Measurements from ENCODE around the gene USP9X. TPM values are rescaled to one million over a fixed set of nuclear protein-coding genes. Genes with fewer than 3 reads are reported as not detected.

The USP9X gene
- total and polyA plus RNA-seq, 2 experiments from 2014 or later, result 62.2 to 329 TPM

DNA sequence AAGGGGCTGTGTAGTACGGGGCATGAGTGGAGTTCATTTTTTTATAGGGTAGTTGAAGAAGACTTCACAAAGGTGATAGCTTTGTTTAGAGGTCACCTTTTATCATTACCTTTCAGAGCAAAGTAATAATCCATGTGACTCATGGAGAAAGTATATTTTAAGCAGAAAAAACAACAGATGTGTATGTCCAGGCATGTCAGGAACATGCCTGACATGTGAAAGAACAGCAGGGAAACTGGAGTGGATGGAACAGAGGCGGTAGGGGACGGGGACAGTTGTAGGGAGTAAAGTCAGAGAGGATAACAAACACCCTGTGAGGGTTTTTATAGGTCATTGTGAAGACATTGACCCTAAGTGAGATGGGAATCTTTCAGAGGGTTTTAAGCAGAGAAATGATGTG, 107.6 kb downstream of the USP9X start:
- Mint-ChIP-seq H3K36me3 (ENCODE audit: low read depth) (peaks cover 82% of the 10 kb centered on the region), H3K4me3 (no peak overlapping the region), H3K4me1 (peaks cover 3% of the 10 kb centered on the region; the same call in 1 of the 3 replicates), H3K27ac (peak overlapping the region; percentile 72; the same call in 1 of the 2 replicates), H3K27me3 (ENCODE audit: insufficient read depth, low read depth, poor library complexity) (peaks cover 6% of the 10 kb centered on the region), H3K9me3 (no peaks in the 10 kb centered on the region)
- peak overlapping the region; percentile 66; the same call in 1 of the 2 replicates for H3K27ac ChIP-seq (ENCODE audit: low read depth)
- peaks cover 11% of the 10 kb centered on the region for H3K79me2 ChIP-seq (replicated peaks; ENCODE audit: insufficient read depth)
- no peak for DNase-seq (ENCODE audit: low spot score)
- no peak overlapping the region for H2AFZ ChIP-seq
- no peak overlapping the region for H3K4me2 ChIP-seq
- TF ChIP-seq ZNF114 (CRISPR knock-in tag; IDR thresholded peaks at IDR 0.05) (no peak), ZNF331 (CRISPR knock-in tag; IDR thresholded peaks at IDR 0.05; ENCODE audit: low read depth) (no peak), CREB1 (CRISPR knock-in tag; IDR thresholded peaks at IDR 0.05; ENCODE audit: low read depth) (no peak), NANOG (IDR thresholded peaks at IDR 0.05; ENCODE audit: borderline replicate concordance) (no peak), STAT1 (IDR thresholded peaks at IDR 0.05; ENCODE audit: unreplicated experiment) (no peak), EZH2phosphoT487 (IDR thresholded peaks at IDR 0.05; ENCODE audit: unreplicated experiment) (no peak), POLR2AphosphoS5 (IDR thresholded peaks at IDR 0.05; ENCODE audit: low read depth) (no peak), EZH2 (IDR thresholded peaks at IDR 0.05; ENCODE audit: low read depth, unreplicated experiment) (no peak), JUNB (IDR thresholded peaks at IDR 0.05; ENCODE audit: unreplicated experiment) (no peak)
- TF ChIP-seq, protein P1, sequence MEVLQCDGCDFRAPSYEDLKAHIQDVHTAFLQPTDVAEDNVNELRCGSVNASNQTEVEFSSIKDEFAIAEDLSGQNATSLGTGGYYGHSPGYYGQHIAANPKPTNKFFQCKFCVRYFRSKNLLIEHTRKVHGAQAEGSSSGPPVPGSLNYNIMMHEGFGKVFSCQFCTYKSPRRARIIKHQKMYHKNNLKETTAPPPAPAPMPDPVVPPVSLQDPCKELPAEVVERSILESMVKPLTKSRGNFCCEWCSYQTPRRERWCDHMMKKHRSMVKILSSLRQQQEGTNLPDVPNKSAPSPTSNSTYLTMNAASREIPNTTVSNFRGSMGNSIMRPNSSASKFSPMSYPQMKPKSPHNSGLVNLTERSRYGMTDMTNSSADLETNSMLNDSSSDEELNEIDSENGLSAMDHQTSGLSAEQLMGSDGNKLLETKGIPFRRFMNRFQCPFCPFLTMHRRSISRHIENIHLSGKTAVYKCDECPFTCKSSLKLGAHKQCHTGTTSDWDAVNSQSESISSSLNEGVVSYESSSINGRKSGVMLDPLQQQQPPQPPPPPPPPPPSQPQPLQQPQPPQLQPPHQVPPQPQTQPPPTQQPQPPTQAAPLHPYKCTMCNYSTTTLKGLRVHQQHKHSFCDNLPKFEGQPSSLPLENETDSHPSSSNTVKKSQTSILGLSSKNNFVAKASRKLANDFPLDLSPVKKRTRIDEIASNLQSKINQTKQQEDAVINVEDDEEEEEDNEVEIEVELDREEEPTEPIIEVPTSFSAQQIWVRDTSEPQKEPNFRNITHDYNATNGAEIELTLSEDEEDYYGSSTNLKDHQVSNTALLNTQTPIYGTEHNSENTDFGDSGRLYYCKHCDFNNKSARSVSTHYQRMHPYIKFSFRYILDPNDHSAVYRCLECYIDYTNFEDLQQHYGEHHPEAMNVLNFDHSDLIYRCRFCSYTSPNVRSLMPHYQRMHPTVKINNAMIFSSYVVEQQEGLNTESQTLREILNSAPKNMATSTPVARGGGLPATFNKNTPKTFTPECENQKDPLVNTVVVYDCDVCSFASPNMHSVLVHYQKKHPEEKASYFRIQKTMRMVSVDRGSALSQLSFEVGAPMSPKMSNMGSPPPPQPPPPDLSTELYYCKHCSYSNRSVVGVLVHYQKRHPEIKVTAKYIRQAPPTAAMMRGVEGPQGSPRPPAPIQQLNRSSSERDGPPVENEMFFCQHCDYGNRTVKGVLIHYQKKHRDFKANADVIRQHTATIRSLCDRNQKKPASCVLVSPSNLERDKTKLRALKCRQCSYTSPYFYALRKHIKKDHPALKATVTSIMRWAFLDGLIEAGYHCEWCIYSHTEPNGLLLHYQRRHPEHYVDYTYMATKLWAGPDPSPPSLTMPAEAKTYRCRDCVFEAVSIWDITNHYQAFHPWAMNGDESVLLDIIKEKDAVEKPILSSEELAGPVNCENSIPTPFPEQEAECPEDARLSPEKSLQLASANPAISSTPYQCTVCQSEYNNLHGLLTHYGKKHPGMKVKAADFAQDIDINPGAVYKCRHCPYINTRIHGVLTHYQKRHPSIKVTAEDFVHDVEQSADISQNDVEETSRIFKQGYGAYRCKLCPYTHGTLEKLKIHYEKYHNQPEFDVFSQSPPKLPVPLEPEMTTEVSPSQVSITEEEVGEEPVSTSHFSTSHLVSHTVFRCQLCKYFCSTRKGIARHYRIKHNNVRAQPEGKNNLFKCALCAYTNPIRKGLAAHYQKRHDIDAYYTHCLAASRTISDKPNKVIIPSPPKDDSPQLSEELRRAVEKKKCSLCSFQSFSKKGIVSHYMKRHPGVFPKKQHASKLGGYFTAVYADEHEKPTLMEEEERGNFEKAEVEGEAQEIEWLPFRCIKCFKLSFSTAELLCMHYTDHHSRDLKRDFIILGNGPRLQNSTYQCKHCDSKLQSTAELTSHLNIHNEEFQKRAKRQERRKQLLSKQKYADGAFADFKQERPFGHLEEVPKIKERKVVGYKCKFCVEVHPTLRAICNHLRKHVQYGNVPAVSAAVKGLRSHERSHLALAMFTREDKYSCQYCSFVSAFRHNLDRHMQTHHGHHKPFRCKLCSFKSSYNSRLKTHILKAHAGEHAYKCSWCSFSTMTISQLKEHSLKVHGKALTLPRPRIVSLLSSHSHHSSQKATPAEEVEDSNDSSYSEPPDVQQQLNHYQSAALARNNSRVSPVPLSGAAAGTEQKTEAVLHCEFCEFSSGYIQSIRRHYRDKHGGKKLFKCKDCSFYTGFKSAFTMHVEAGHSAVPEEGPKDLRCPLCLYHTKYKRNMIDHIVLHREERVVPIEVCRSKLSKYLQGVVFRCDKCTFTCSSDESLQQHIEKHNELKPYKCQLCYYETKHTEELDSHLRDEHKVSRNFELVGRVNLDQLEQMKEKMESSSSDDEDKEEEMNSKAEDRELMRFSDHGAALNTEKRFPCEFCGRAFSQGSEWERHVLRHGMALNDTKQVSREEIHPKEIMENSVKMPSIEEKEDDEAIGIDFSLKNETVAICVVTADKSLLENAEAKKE (CRISPR knock-in tag; IDR thresholded peaks at IDR 0.05), result no peak
- TF ChIP-seq, protein P2, sequence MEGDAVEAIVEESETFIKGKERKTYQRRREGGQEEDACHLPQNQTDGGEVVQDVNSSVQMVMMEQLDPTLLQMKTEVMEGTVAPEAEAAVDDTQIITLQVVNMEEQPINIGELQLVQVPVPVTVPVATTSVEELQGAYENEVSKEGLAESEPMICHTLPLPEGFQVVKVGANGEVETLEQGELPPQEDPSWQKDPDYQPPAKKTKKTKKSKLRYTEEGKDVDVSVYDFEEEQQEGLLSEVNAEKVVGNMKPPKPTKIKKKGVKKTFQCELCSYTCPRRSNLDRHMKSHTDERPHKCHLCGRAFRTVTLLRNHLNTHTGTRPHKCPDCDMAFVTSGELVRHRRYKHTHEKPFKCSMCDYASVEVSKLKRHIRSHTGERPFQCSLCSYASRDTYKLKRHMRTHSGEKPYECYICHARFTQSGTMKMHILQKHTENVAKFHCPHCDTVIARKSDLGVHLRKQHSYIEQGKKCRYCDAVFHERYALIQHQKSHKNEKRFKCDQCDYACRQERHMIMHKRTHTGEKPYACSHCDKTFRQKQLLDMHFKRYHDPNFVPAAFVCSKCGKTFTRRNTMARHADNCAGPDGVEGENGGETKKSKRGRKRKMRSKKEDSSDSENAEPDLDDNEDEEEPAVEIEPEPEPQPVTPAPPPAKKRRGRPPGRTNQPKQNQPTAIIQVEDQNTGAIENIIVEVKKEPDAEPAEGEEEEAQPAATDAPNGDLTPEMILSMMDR (conservative IDR thresholded peaks at IDR 0.05; ENCODE audit: low read depth in 2 of 2), result no peak
- TF ChIP-seq, protein P3, sequence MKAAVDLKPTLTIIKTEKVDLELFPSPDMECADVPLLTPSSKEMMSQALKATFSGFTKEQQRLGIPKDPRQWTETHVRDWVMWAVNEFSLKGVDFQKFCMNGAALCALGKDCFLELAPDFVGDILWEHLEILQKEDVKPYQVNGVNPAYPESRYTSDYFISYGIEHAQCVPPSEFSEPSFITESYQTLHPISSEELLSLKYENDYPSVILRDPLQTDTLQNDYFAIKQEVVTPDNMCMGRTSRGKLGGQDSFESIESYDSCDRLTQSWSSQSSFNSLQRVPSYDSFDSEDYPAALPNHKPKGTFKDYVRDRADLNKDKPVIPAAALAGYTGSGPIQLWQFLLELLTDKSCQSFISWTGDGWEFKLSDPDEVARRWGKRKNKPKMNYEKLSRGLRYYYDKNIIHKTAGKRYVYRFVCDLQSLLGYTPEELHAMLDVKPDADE (IDR thresholded peaks at IDR 0.05), result no peak
- TF ChIP-seq, protein P4, sequence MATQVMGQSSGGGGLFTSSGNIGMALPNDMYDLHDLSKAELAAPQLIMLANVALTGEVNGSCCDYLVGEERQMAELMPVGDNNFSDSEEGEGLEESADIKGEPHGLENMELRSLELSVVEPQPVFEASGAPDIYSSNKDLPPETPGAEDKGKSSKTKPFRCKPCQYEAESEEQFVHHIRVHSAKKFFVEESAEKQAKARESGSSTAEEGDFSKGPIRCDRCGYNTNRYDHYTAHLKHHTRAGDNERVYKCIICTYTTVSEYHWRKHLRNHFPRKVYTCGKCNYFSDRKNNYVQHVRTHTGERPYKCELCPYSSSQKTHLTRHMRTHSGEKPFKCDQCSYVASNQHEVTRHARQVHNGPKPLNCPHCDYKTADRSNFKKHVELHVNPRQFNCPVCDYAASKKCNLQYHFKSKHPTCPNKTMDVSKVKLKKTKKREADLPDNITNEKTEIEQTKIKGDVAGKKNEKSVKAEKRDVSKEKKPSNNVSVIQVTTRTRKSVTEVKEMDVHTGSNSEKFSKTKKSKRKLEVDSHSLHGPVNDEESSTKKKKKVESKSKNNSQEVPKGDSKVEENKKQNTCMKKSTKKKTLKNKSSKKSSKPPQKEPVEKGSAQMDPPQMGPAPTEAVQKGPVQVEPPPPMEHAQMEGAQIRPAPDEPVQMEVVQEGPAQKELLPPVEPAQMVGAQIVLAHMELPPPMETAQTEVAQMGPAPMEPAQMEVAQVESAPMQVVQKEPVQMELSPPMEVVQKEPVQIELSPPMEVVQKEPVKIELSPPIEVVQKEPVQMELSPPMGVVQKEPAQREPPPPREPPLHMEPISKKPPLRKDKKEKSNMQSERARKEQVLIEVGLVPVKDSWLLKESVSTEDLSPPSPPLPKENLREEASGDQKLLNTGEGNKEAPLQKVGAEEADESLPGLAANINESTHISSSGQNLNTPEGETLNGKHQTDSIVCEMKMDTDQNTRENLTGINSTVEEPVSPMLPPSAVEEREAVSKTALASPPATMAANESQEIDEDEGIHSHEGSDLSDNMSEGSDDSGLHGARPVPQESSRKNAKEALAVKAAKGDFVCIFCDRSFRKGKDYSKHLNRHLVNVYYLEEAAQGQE (IDR thresholded peaks at IDR 0.05; ENCODE audit: unreplicated experiment), result no peak
- H3K4me1 ChIP-seq (ENCODE audit: insufficient read depth), result no peaks in the 10 kb centered on the region
- H4K20me1 ChIP-seq (replicated peaks; ENCODE audit: insufficient read depth), result peaks cover 7% of the 10 kb centered on the region; the same call in 1 of the 2 replicates
- no peaks in the 10 kb centered on the region for H3K27me3 ChIP-seq (ENCODE audit: insufficient read depth)
- ATAC-seq, result no peak
- no peak overlapping the region for H3K4me3 ChIP-seq
- H3K9me2 ChIP-seq (ENCODE audit: insufficient read depth), result no peaks in the 10 kb centered on the region
- 0 out of 2 replicates have a peak, but pooled peaks cover 9% of the 10 kb centered on the region for H3F3A ChIP-seq (replicated peaks; ENCODE audit: low read depth)
- peaks cover 50% of the 10 kb centered on the region for H3K36me3 ChIP-seq (ENCODE audit: insufficient read depth)
